Measurements from ENCODE around the gene NEDD1.

DNA sequence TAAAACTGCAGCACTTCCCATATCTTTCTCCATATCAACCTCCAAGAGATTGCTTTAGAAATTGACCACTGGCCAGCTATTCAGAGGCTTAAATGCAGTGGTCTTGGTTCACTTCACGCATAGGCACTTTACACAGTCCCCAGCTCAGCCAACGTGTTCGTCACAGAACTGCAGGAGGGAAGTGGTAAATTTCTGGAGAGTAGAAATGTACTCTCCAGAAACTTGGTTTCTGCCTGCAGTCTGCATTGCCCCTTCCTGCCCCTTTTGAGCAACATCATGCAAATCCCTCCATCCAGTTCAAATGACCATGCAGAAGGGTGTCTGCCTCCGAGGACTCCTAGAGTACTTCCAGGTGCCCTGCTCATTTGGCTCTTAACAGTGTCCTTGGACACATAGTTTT, 42.7 kb upstream of the NEDD1 start:
- TF ChIP-seq, protein P1, sequence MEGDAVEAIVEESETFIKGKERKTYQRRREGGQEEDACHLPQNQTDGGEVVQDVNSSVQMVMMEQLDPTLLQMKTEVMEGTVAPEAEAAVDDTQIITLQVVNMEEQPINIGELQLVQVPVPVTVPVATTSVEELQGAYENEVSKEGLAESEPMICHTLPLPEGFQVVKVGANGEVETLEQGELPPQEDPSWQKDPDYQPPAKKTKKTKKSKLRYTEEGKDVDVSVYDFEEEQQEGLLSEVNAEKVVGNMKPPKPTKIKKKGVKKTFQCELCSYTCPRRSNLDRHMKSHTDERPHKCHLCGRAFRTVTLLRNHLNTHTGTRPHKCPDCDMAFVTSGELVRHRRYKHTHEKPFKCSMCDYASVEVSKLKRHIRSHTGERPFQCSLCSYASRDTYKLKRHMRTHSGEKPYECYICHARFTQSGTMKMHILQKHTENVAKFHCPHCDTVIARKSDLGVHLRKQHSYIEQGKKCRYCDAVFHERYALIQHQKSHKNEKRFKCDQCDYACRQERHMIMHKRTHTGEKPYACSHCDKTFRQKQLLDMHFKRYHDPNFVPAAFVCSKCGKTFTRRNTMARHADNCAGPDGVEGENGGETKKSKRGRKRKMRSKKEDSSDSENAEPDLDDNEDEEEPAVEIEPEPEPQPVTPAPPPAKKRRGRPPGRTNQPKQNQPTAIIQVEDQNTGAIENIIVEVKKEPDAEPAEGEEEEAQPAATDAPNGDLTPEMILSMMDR (IDR thresholded peaks at IDR 0.05) = no peak
- no peak for TF ChIP-seq POLR2A (IDR thresholded peaks at IDR 0.05)
